ENCODE data around the gene PHYKPL. TPM values are rescaled to one million over a fixed set of nuclear protein-coding genes. Genes with fewer than 3 reads are reported as not detected.

PHYKPL gene
- total RNA-seq = 29.2 and 40.6 TPM in 2 replicates

DNA sequence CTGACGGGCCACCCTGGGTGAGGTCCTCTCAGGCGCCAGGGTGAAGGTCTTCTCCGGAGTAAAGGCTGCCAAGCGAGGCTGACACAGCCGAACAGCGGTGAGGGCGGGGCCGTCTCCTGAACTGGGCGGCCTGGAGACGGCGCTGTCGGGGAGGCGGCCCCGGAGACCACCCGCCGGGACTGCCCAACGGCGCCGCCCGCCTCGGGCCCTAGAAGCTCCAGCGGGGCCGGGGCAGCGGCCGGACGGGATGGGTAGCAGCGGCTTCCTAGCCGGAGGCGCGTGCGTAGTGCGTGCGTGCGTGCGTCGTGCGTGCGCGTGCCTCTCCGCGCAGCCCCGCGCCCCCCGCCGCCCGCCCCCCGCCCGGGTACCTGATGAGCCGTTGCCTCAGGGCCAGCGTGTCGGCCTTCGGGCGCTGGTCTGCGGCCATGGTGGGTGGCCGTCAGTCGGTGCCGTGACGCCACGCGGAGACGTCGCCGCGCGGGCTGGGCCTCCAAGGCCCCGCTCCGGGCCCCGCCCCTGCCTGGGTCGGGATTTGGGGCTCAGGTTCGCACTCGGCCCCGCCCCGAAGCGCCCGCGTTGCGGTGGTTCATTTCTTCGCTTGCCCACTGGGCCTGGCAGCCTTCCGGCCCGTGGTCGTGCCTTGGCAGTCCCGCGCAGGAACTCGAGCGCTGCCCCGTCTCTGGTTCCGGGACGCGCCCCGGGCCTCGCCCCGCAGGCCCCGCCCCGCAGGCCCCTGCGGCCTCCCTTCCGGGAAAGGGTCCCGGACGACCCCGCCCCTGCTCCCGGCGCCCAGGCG lies at the start of gene PHYKPL:
Gene PHYKPL (minus strand): TSS at position 679 of the 796 bp plus-strand sequence. CDS start 252 bp downstream, at position 427.
- H3K4me3 ChIP-seq (ENCODE audit: low read depth, low read length) = peak within 1 kb of the TSS; percentile 68
- TF ChIP-seq, protein P1, sequence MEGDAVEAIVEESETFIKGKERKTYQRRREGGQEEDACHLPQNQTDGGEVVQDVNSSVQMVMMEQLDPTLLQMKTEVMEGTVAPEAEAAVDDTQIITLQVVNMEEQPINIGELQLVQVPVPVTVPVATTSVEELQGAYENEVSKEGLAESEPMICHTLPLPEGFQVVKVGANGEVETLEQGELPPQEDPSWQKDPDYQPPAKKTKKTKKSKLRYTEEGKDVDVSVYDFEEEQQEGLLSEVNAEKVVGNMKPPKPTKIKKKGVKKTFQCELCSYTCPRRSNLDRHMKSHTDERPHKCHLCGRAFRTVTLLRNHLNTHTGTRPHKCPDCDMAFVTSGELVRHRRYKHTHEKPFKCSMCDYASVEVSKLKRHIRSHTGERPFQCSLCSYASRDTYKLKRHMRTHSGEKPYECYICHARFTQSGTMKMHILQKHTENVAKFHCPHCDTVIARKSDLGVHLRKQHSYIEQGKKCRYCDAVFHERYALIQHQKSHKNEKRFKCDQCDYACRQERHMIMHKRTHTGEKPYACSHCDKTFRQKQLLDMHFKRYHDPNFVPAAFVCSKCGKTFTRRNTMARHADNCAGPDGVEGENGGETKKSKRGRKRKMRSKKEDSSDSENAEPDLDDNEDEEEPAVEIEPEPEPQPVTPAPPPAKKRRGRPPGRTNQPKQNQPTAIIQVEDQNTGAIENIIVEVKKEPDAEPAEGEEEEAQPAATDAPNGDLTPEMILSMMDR (IDR thresholded peaks at IDR 0.05; ENCODE audit: insufficient read depth, low read length, severe bottlenecking) = peak; percentile 23
- DNase-seq (ENCODE audit: low read depth) = no peak
- no peak for FAIRE-seq
- no peaks in the 10 kb centered on the region for H3K27me3 ChIP-seq (ENCODE audit: control insufficient read depth, insufficient read depth, low read length)
- peaks cover 9% of the 10 kb centered on the region for H3K36me3 ChIP-seq (ENCODE audit: control insufficient read depth, insufficient read depth, low read length)

DNA sequence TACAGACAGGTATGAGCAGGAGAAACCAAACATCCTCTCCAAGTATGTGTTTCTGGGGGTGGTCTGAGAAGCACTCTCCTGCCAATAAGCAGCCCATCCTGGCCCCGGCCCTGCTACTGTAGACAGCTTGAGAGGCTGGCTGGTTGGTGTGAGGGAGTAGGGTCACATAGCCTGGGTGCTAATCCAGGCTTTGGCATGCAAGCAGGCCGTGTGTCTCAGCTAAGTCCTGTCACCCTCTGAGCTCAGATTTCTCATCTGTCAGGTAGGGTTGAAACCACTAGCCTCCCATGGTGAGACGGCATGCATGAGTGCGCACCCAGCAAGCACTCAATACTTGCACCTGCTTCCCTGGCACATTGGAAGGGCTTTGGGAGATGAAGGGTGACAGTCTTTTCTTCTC lies 49.8 kb upstream of the PHYKPL start:
- DNase-seq (ENCODE audit: low read depth) = no peak
- FAIRE-seq = no peak
- Histone ChIP-seq H3K27me3 (ENCODE audit: control insufficient read depth, insufficient read depth, low read length) (peaks cover 1% of the 10 kb centered on the region), H3K4me3 (ENCODE audit: low read depth, low read length) (no peak overlapping the region), H3K36me3 (ENCODE audit: control insufficient read depth, insufficient read depth, low read length) (no peaks in the 10 kb centered on the region)
- TF ChIP-seq, protein P1 (IDR thresholded peaks at IDR 0.05; ENCODE audit: insufficient read depth, low read length, severe bottlenecking) = no peak

DNA sequence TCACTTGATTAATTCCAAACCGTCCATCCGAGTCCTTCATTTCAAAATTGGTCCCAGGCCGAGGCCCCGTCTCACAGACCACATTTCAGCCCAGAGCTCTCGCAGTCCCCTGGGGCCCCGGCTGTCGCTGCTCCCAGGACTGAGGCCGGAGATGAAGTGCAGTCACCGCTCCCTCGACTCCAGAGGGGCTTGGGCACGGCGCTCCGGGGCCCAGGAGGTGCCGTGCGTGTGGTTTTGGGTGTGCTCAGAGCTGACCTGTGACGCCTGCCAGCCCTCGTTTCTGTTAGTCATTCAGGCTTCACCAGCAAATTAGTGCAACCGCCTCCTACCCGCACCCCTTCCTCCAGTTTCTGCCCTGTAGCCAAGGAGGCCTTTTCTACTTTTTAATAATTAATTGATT lies 48.7 kb upstream of the PHYKPL start:
- DNase-seq (ENCODE audit: low read depth) (no peak), FAIRE-seq (no peak)
- no peaks in the 10 kb centered on the region for H3K27me3 ChIP-seq (ENCODE audit: control insufficient read depth, insufficient read depth, low read length)
- no peaks in the 10 kb centered on the region for H3K36me3 ChIP-seq (ENCODE audit: control insufficient read depth, insufficient read depth, low read length)
- TF ChIP-seq, protein P1 (IDR thresholded peaks at IDR 0.05; ENCODE audit: insufficient read depth, low read length, severe bottlenecking) = no peak
- no peak overlapping the region for H3K4me3 ChIP-seq (ENCODE audit: low read depth, low read length)

DNA sequence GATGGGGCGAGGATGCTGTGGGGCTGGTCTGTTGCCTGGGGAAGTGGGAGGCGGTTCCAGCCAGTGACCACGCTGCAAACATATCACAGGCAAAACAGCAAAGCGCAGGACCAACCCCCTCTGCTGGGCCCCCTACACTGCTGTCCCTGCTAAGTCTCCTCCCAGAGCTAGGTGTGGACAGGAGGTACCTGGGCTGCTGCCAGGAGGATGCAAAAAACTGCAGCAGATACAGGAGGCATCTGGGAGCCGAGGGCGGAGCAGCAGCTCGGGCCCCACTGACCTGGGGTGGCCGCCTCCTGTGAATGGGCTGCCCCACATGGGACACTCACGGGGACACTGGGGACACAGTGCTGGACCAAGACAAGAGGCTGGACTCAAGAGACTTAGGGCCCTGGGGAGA lies 48.0 kb upstream of the PHYKPL start:
- no peak for FAIRE-seq
- Histone ChIP-seq H3K4me3 (ENCODE audit: low read depth, low read length) (no peak overlapping the region), H3K36me3 (ENCODE audit: control insufficient read depth, insufficient read depth, low read length) (no peaks in the 10 kb centered on the region), H3K27me3 (ENCODE audit: control insufficient read depth, insufficient read depth, low read length) (no peaks in the 10 kb centered on the region)
- no peak for DNase-seq (ENCODE audit: low read depth)
- TF ChIP-seq, protein P1 (IDR thresholded peaks at IDR 0.05; ENCODE audit: insufficient read depth, low read length, severe bottlenecking) = no peak

DNA sequence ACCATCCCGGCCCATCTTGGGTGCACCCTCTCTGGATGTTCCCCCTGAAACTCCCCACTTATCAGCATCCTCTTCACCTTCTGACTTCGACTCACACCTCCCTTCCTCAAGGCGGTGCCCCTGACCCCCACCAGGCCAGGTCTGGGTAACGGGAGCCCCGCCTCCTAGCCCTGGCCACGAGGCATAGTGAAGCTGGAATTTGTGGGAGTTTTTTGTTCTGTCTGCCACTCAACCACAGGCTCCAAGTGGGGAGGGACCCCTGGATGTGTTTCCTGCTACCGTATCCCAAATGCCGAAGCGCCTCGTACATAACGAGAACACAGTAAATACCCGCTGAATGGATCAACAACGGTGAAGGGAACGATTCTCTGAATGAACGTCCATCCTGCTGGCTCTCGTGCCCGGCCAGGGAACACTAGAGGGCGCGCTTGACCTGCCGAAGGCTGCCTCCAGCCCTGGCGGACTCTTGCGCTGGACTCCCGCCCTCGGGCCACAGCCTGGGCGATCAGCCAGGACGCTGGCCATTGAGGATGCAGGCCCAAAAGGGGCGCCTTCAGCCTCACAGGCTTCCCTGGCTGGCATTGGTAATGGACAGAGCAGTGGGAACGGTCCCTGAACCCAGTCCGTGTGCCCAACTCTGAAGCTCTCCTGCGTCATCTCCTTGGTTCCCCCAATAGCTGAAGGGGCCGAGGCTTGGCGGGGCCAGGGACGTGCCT lies 47.3 kb upstream of the PHYKPL start:
- Histone ChIP-seq H3K4me3 (ENCODE audit: low read depth, low read length) (no peak overlapping the region), H3K36me3 (ENCODE audit: control insufficient read depth, insufficient read depth, low read length) (no peaks in the 10 kb centered on the region), H3K27me3 (ENCODE audit: control insufficient read depth, insufficient read depth, low read length) (no peaks in the 10 kb centered on the region)
- peak; percentile 24 for DNase-seq (ENCODE audit: low read depth)
- TF ChIP-seq, protein P1 (IDR thresholded peaks at IDR 0.05; ENCODE audit: insufficient read depth, low read length, severe bottlenecking) = peak; percentile 98
- FAIRE-seq = no peak
